Measurements from ENCODE around the gene CARS1.

DNA sequence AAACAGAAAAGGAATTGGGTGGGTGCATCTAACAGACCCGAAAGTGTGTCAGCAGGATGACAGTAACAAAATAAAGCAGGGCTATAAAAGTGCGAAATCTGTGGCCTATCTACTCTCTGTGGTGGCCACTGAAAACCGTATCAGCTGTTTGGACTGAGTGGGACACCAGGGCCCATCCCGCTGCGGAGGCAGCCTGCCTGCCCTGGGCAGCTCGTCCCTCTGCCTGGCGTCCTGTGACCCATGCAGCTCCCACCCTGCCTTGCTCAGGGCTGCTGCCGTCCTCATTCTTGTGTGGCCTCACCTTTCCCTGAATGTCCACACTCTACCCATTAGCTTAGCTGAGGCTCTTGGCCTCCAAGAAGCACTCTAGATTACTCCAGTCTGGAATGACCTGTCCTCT lies 30.4 kb downstream of the CARS1 start:
- TF ChIP-seq, protein P1, sequence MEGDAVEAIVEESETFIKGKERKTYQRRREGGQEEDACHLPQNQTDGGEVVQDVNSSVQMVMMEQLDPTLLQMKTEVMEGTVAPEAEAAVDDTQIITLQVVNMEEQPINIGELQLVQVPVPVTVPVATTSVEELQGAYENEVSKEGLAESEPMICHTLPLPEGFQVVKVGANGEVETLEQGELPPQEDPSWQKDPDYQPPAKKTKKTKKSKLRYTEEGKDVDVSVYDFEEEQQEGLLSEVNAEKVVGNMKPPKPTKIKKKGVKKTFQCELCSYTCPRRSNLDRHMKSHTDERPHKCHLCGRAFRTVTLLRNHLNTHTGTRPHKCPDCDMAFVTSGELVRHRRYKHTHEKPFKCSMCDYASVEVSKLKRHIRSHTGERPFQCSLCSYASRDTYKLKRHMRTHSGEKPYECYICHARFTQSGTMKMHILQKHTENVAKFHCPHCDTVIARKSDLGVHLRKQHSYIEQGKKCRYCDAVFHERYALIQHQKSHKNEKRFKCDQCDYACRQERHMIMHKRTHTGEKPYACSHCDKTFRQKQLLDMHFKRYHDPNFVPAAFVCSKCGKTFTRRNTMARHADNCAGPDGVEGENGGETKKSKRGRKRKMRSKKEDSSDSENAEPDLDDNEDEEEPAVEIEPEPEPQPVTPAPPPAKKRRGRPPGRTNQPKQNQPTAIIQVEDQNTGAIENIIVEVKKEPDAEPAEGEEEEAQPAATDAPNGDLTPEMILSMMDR (IDR thresholded peaks at IDR 0.05): no peak
- TF ChIP-seq EZH2 (IDR thresholded peaks at IDR 0.05; ENCODE audit: borderline replicate concordance, insufficient read depth, low read depth, low read length, poor library complexity, severe bottlenecking): no peak

Data from B cell (primary cell).